Thyroid gland (tissue), 4 donors: ENCODE data around the gene ANKRD34A.

Experiments
- CTCF ChIP-seq, 6 experiments: fragments of 200-600 bp in 3 of 6; fragments of 450-650 bp in 3 of 6; sonication (generic) in 3 of 6; IDR thresholded peaks; one replicate each; pipeline ENCODE4 v1.5.1; 2016 to 2019; ENCODE audit warnings: antibody characterized with exemption in 6 of 6, mild to moderate bottlenecking in 2 of 6, inconsistent platforms in 1 of 6, moderate library complexity in 1 of 6
- POLR2A ChIP-seq, 2 donors: fragments of 450-650 bp; IDR thresholded peaks; one replicate each; pipeline ENCODE4 v1.6.1; 2017; ENCODE audit warnings: antibody characterized with exemption in 2 of 2, mild to moderate bottlenecking in 2 of 2, moderate library complexity in 1 of 2

GRCh38 chr1:145912128-145912641, 52.2 kb downstream of the ANKRD34A start:
- TF ChIP-seq POLR2A (IDR thresholded peaks at IDR 0.05) (no peak), CTCF (IDR thresholded peaks at IDR 0.05) (no peak)
